Stimulated activated CD4-positive, alpha-beta T cell treated with anti-CD3 and anti-CD28 coated beads, TNF-alpha, amount 100 ng/mL, for 48 hours (primary cell): ENCODE results near the gene HOXB3.
A peak's percentile ranks its signal among the peaks of the same experiment; 100 is the strongest.
"Not testable (repeated sequence)": the region's sequence is repeated elsewhere in the genome, so short reads cannot be mapped to it uniquely, and the experiment has no call there.

Experiments
- DNase-seq, 3 donors: peaks; one replicate each; pipeline ENCODE4 v3.0.0-alpha.2; 2020; ENCODE audit warnings: low read depth in 3 of 3

The HOXB3 gene

GRCh38 chr17:48545539-48545938, 44.5 kb downstream of the HOXB3 start:
- no peak for DNase-seq

- DNase-seq = no peak
Observed at GRCh38 chr17:48545022-48545375, 45.0 kb downstream of the HOXB3 start, which contains the start of gene HOXB2. Gene HOXB2, minus strand, starts transcription at chr17:48545109. Its CDS starts 198 bp downstream, at chr17:48544911.

- peak in 2 of 3 donors; percentile 17 to 35 for DNase-seq
Observed at GRCh38 chr17:48544349-48545021, 45.6 kb downstream of the HOXB3 start.

GRCh38 chr17:48543854-48544348, 46.1 kb downstream of the HOXB3 start:
- peak in 2 of 3 donors; percentile 16 to 52 for DNase-seq

GRCh38 chr17:48543107-48543853, 46.8 kb downstream of the HOXB3 start:
- peak in 2 of 3 donors; percentile 18 to 53 for DNase-seq

GRCh38 chr17:48542698-48543106, 47.3 kb downstream of the HOXB3 start:
- no peak for DNase-seq

GRCh38 chr17:48542114-48542656, 47.9 kb downstream of the HOXB3 start:
- no peak for DNase-seq

- no peak for DNase-seq
Observed at GRCh38 chr17:48541577-48542113, 48.4 kb downstream of the HOXB3 start.

- no peak for DNase-seq
Observed at GRCh38 chr17:48541036-48541576, 48.9 kb downstream of the HOXB3 start.

GRCh38 chr17:48540213-48540612, 49.8 kb downstream of the HOXB3 start:
- DNase-seq = no peak

GRCh38 chr17:48539177-48539576, 50.9 kb downstream of the HOXB3 start:
- no peak for DNase-seq

GRCh38 chr17:48537316-48537715, 52.7 kb downstream of the HOXB3 start:
- DNase-seq = no peak

GRCh38 chr17:48535793-48536559, 54.1 kb downstream of the HOXB3 start:
- DNase-seq = not testable (repeated sequence)

- no peak for DNase-seq
Observed at GRCh38 chr17:48532261-48532660, 57.8 kb downstream of the HOXB3 start.

GRCh38 chr17:48530887-48531272, 59.2 kb downstream of the HOXB3 start, which contains the start of gene HOXB1:
Gene HOXB1, minus strand, starts transcription at chr17:48531011. Its CDS starts 107 bp downstream, at chr17:48530904.
- DNase-seq = no peak

- no peak for DNase-seq
Observed at GRCh38 chr17:48530208-48530886, 59.7 kb downstream of the HOXB3 start.

GRCh38 chr17:48529683-48530009, 60.4 kb downstream of the HOXB3 start:
- no peak for DNase-seq

GRCh38 chr17:48528936-48529682, 60.9 kb downstream of the HOXB3 start:
- no peak for DNase-seq

GRCh38 chr17:48528153-48528935, 61.7 kb downstream of the HOXB3 start:
- no peak for DNase-seq
